LHCN-M2 (cell line): ENCODE results near the gene CYTH2. TPM values are rescaled to one million over a fixed set of nuclear protein-coding genes. Genes with fewer than 3 reads are reported as not detected.
"Not testable (repeated sequence)": the region's sequence is repeated elsewhere in the genome, so short reads cannot be mapped to it uniquely, and the experiment has no call there.

Source experiments
- DNase-seq: peaks from one replicate; pipeline ENCODE4 v3.0.0-alpha.2; 2012; ENCODE audit warnings: low read depth
- total RNA-seq: library from RNA; depleted of rRNA; stranded (reverse); fragments of >200 nt; gene quantifications from 2 replicates; pipeline ENCODE4 v1.2.3, GENCODE V29; 2014

Gene CYTH2
- total RNA-seq, 1 experiment from 2014 or later = 61.0 TPM

DNA sequence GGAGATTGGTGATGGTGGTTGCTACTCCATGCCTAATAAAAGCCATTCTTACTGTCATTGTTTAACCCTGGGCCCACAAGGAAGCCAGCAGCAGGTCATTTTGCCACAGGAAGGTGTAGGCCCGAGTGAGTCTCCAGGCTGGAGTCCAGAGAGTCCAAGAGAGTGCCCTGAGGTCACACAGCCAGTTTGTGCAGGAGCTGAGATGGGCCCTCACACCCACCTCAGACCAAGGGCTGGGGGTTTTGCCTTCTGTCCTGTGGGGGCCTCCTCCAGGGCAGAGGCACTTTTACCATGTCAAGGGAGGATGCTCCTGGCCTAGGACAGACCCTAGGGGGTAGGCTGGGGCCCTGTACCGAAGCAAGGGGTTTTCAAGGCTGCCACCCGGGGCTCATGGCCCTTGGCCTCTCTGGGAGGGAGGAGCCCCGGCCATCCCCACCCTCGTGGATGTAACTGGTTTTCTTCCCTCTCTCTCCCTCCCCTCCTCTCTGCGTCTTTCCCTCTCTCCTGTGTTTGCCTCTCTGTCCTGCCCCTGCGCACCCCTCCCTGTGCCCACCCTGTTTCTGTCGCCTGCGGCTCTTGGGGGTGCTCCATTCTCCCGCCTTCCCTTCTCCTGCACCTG, 8.0 kb downstream of the CYTH2 start:
- DNase-seq = no peak

GRCh38 chr19:48477698-48478338, 8.6 kb downstream of the CYTH2 start:
- DNase-seq = no peak

DNA sequence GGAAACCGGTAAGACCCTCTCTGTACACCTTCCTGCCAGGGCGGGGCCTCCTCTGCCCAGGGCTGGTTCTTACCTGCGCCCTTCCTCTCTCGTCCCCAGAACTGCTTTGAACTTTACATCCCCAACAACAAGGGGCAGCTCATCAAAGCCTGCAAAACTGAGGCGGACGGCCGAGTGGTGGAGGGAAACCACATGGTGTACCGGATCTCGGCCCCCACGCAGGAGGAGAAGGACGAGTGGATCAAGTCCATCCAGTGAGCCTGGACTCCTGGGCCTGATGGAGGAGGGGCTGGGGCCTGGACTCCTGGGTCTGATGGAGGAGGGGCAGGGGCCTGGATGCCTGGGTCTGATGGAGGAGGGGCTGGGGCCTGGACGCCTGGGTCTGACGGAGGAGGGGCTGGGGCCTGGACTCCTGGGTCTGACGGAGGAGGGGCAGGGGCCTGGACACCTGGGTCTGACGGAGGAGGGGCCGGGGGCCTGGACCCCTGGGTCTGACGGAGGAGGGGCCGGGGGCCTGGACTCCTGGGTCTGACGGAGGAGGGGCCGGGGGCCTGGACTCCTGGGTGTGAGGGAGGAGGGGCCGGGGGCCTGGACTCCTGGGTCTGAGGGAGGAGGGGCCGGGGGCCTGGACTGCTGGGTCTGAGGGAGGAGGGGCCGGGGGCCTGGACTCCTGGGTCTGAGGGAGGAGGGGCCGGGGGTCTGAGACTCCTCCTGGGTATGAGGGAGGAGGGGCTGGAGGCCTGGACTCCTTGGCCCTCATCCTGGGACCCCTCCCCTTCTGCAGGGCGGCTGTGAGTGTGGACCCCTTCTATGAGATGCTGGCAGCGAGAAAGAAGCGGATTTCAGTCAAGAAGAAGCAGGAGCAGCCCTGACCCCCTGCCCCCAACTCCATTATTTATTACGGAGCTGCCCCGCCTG, 9.4 kb downstream of the CYTH2 start:
- no peak for DNase-seq

DNA sequence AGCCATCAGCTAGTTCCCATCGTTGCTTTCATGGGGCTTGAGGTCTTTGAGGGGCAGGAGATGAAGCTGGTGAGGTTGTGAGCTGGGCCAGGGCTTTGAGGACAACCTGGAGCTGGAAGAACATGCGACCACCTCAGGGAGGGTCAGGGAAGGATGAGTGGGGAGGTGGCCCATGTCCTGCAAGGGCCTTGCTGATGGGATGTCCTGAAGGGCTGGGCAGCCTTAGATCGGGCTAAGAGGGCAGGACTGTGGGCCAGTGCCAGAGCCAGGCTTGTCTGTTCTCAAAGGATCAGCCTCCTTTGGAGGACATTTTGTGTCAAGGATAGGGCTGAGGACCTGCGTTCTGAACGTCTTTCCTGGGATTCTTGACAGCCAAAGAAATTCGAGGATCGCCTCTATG, 10.5 kb downstream of the CYTH2 start:
- no peak for DNase-seq

DNA sequence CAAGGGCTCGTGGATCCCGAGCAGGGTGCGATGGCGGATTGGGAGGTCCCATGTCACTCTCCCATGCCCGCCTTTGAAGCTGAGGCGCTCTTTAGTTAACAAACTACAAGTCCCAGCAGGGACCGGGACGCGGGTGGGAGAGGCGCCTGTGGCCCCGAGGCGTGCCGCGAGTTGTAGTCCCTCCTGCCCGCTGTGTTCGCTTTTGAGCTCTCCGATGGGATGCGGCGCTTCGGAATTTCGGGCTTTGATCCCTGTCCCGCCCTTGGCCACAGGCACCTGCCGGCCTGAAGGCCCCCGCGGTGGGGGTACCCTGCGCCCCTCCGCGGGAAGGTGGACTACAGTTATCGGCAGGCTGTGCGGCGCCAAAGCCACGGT, 11.0 kb downstream of the CYTH2 start:
- no peak for DNase-seq

DNA sequence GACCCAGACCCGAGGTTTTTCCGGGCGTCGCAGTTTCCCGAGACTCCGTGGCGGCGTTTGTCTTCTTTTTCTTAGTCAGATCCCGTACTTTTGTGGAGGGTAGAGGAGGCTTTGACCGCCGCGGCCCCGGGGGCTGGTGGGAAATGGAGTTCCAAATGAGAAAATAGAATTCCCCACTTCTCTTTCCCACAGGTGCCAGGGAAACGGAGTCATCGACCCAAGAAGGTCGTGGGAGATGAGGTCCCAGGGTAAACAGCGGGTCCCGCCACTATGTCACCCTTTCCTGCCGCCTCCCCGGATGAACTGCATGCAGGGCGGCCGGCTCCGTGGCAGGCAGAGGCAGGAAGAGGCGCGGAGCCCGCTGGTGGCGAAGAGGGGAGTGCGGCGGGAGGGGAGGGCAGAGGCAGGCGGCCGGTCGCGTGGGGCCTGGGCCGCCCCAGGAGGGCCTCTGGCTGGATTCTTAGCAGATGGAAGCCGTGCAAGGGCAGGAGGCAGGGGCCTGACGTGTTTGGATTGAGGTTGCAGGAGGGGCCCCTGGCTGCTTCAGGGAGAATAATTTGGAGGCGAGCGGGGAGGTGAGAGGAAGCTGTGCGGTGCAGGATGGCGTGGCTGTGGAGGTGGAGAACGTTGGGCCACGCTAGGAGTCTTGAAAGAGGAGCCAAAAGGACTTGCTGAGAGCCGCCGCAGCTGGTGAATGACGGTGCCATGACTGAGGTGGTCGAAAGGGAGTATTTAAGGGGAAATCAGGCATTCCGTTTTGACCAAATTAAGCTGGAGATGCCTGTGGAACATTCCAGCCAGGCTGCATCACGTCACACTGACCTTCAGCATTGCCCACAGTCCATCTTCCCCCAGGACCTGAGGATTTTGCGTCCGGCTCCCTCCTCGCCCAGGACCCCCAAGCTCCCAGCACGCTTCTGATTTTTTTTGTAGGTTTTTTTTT, 11.7 kb downstream of the CYTH2 start:
- no peak for DNase-seq

DNA sequence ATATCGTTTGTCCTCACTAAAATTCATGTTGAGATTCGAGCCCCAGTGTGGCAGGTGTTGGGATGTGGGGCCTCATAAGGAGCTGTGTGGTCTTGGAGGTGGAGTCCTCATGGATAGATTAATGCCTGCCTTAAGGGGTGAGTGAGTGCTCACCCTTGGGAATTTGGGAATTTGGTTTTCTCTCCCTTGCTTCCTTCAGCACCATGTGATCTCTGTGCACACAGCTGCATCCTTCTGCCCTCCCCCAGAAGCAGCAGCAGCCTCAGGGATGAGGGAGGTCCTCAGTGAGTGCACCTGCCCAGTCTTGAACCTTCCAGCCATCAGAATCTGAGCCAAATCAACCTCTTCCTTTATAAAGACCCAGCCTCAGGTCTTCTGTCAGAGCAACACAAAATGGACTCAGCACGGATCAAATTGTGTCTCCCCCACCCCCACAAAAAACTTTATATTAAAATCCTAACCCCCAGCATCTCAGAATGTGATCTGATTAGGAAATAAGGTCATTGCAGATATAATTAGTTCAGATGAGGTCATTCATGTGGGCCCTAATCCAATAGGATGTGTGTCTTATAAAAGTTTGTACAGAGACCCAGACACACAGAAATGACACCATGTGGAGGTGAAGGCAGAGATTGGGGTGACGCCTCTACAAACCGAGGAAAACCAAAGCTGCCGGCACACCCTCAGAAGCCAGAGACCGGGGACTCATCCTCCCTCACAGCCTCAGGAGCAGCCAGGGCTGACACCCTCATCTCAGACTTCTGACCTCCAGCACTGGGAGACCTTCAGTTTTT, 12.9 kb downstream of the CYTH2 start:
- peak; percentile 91 for DNase-seq

DNA sequence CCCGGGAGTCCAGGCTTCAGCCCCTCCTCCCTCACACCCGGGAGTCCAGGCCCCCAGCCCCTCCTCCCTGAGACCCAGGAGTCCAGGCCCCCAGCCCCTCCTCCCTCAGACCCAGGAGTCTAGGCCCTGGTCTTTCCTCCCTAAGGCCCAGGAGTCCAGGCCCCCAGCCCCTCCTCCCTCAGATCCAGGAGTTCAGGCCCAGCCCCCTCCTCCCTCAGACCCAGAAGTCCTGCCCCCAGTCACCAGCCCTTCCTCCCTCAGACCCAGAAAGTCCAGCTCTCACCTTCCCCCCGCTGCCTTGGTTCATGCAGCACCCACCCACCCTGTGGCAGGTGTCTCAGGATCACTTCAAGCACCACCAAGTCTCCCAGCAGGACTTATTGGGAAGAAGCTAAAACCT, 14.1 kb downstream of the CYTH2 start:
- DNase-seq = no peak

DNA sequence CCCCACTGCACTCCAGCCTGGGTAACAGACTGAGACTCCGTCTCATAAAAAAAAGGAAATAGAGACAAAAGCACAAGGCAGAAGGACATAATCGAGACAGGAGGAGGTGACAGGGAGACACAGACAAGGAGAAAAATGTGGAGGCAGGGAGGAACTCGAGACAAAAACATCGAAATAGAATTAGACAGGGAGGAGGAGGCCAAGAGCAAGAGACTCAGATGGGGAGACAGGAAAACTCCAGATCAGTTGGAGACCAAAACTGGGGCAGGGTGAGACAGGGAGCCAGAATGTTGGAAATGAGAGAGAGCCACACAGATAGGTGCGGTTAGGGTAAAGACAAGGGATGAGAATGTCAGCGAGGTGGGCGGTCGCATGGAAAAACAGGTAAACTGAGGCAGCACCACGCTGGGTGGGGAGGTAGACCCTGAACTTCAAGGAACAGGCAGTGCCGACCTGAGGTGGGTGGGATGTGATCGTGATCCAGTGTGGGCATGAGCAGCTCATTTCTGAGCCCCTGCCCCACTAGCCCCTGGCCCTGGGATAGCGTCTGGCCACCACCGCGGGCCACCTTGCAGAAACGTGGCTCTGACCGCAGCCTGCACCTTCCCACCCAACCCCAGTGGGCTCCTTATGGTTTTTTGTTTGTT, 15.2 kb downstream of the CYTH2 start:
- DNase-seq = no peak

GRCh38 chr19:48484931-48485612, 15.9 kb downstream of the CYTH2 start:
- no peak for DNase-seq

GRCh38 chr19:48486706-48487105, 17.5 kb downstream of the CYTH2 start:
- not testable (repeated sequence) for DNase-seq

- no peak for DNase-seq
Measured at GRCh38 chr19:48487544-48487943, 18.4 kb downstream of the CYTH2 start.

GRCh38 chr19:48487948-48488347, 18.8 kb downstream of the CYTH2 start:
- DNase-seq = peak; percentile 86

DNA sequence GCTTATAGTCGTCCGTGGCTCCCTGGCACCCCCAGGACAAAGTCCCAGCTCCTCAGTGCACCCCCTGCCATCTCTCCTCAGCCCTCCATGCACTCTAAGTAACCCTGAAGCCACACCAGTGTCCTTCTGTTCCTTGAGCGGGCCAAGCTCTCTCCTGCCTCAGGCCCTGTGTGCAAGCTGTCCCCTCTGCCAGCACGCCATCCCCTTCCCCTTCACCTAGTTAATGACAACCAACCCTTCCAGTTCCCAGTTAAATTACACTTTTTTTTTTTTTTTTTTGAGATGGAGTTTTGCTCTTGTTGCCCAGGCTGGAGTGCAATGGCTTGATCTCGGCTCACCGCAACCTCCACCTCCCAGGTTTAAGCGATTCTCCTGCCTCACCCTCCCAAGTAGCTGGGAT, 19.3 kb downstream of the CYTH2 start:
- not testable (repeated sequence) for DNase-seq

GRCh38 chr19:48489608-48490216, 20.5 kb downstream of the CYTH2 start:
- DNase-seq = peak; percentile 43

DNA sequence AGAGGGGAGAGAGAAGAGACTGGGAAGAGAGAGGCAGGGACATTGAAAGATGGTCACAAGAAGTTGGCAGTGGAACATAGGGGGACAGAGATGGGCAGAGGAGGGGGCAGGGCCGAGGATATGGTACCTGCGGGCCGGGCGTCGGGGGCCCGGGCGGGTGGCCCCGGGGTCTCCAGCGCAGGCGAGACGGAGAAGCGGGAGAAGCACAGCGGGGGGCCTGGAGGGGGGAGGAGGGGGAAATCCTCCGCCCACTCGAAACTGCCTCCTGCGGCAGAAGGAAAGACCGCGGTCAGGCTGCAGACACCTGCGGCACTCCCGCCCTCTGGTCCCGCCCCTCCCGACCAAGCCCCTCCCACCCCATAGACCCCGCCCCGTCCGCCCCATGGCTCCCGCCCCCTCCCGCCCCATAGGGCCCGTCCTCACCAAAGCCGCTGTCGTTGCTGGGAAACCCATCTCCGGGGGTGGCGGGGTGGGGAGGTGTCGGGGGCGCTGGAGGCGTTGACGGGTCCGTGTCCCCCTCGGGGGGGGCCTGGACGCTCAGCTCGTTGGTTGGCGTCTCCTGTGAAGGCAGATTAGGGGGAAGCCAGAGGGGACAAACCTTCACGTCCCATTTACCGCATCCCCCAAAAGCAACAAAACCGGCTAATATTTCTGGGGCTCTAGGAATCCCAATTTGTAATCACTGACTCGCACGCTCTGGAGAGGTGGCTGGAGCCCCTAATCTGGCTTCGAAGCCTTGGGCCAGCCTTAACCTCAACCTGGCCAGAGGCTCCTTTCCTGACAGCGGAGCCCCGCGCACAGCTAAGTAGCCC, 22.0 kb downstream of the CYTH2 start:
- DNase-seq = no peak

GRCh38 chr19:48491793-48492123, 22.6 kb downstream of the CYTH2 start:
- DNase-seq = no peak
